ENCODE measurements around the gene SHISAL1. TPM values are rescaled to one million over a fixed set of nuclear protein-coding genes. Genes with fewer than 3 reads are reported as not detected.

SHISAL1 gene
- total RNA-seq, 6 experiments from 2014 or later: not detected

- peaks cover 24% of the 10 kb centered on the region for H3K27me3 Mint-ChIP-seq (ENCODE audit: insufficient read depth)
- DNase-seq: no peak
Measured at GRCh38 chr22:44358709-44359440, 46.1 kb upstream of the SHISAL1 start.

GRCh38 chr22:44357966-44358465, 45.3 kb upstream of the SHISAL1 start:
- TF ChIP-seq, protein P1, sequence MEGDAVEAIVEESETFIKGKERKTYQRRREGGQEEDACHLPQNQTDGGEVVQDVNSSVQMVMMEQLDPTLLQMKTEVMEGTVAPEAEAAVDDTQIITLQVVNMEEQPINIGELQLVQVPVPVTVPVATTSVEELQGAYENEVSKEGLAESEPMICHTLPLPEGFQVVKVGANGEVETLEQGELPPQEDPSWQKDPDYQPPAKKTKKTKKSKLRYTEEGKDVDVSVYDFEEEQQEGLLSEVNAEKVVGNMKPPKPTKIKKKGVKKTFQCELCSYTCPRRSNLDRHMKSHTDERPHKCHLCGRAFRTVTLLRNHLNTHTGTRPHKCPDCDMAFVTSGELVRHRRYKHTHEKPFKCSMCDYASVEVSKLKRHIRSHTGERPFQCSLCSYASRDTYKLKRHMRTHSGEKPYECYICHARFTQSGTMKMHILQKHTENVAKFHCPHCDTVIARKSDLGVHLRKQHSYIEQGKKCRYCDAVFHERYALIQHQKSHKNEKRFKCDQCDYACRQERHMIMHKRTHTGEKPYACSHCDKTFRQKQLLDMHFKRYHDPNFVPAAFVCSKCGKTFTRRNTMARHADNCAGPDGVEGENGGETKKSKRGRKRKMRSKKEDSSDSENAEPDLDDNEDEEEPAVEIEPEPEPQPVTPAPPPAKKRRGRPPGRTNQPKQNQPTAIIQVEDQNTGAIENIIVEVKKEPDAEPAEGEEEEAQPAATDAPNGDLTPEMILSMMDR (IDR thresholded peaks at IDR 0.05): no peak
- Mint-ChIP-seq H3K36me3 (ENCODE audit: low read depth) (no peaks in the 10 kb centered on the region), H3K9me3 (no peaks in the 10 kb centered on the region), H3K27me3 (ENCODE audit: insufficient read depth) (peaks cover 21% of the 10 kb centered on the region), H3K4me1 (ENCODE audit: low read depth) (peaks cover 24% of the 10 kb centered on the region), H3K27ac (no peak overlapping the region), H3K4me3 (no peak overlapping the region)
- no peak for DNase-seq

More at GRCh38 chr22:44358709-44359440, 46.1 kb upstream of the SHISAL1 start:
- Mint-ChIP-seq H3K9me3 (no peaks in the 10 kb centered on the region), H3K4me3 (no peak overlapping the region), H3K36me3 (ENCODE audit: low read depth) (no peaks in the 10 kb centered on the region), H3K4me1 (ENCODE audit: low read depth) (peaks cover 30% of the 10 kb centered on the region), H3K27ac (no peak overlapping the region)
- TF ChIP-seq, protein P1 (IDR thresholded peaks at IDR 0.05): no peak

GRCh38 chr22:44357296-44357965, 44.7 kb upstream of the SHISAL1 start:
- Mint-ChIP-seq H3K4me3 (no peak overlapping the region), H3K9me3 (no peaks in the 10 kb centered on the region), H3K27me3 (ENCODE audit: insufficient read depth) (peaks cover 21% of the 10 kb centered on the region), H3K4me1 (ENCODE audit: low read depth) (peaks cover 19% of the 10 kb centered on the region), H3K27ac (no peak overlapping the region), H3K36me3 (ENCODE audit: low read depth) (no peaks in the 10 kb centered on the region)
- TF ChIP-seq, protein P1 (IDR thresholded peaks at IDR 0.05): peak; percentile 27
- no peak for DNase-seq

- TF ChIP-seq, protein P1 (IDR thresholded peaks at IDR 0.05): no peak
- Mint-ChIP-seq H3K36me3 (ENCODE audit: low read depth) (no peaks in the 10 kb centered on the region), H3K4me1 (ENCODE audit: low read depth) (peaks cover 21% of the 10 kb centered on the region), H3K9me3 (no peaks in the 10 kb centered on the region), H3K27ac (no peak overlapping the region), H3K4me3 (no peak overlapping the region), H3K27me3 (ENCODE audit: insufficient read depth) (peaks cover 21% of the 10 kb centered on the region)
- no peak for DNase-seq
Measured at GRCh38 chr22:44355716-44356070, 42.9 kb upstream of the SHISAL1 start.

DNA sequence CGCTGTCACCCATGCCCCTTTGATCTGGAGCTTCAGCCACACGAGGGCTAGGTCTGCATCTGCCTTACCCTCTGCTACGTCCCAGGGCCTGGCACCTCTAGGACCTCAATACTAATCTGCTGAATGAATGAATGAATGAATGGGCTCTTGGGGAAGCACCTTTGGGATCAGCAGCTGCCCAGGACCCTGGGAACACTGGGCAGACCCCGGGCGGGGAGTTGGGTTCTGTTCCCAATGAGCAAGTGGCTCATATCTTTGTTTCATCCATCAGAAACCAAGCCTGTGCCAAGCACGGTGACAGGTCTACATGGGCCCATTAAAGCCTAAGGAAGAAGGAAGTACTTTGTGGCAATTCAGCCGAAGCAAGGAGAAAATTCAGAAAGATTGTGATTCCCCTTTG, 41.5 kb upstream of the SHISAL1 start:
- H3K27me3 Mint-ChIP-seq (ENCODE audit: insufficient read depth): peaks cover 23% of the 10 kb centered on the region
- no peak for DNase-seq
- TF ChIP-seq, protein P1 (IDR thresholded peaks at IDR 0.05): no peak
- no peaks in the 10 kb centered on the region for H3K9me3 Mint-ChIP-seq
- H3K27ac Mint-ChIP-seq: no peak overlapping the region
- H3K4me1 Mint-ChIP-seq (ENCODE audit: low read depth): peaks cover 13% of the 10 kb centered on the region
- H3K36me3 Mint-ChIP-seq (ENCODE audit: low read depth): no peaks in the 10 kb centered on the region
- H3K4me3 Mint-ChIP-seq: no peak overlapping the region

All from HFFc6 (cell line).